ENCODE results near the gene C15orf39.

C15orf39 gene

GRCh38 chr15:75154461-75155062 is 47.1 kb upstream of the C15orf39 start:
- no peaks in the 10 kb centered on the region for H3K9me3 ChIP-seq (ENCODE audit: control insufficient read depth, insufficient read depth, low read depth, low read length)
- ChIA-PET POLR2A (no interaction called here), CTCF (interaction anchor here (0.7 kb wide), 1 partner anchor 41 kb away, joined by 3 read pairs; no protein-coding TSS in a partner anchor)
- TF ChIP-seq KLF9 (tag by site-specific recombination; IDR thresholded peaks at IDR 0.05; ENCODE audit: low read depth) (no peak), ZNF621 (tag by site-specific recombination; IDR thresholded peaks at IDR 0.05) (no peak), ZNF610 (tag by site-specific recombination; IDR thresholded peaks at IDR 0.05; ENCODE audit: borderline replicate concordance) (no peak), ZNF692 (tag by site-specific recombination; IDR thresholded peaks at IDR 0.05) (peak; percentile 55; the same call in 1 of the 2 replicates)
- no peaks in the 10 kb centered on the region for H3K36me3 ChIP-seq (ENCODE audit: control insufficient read depth in 2 of 2, insufficient read depth in 1 of 2, low read length in 2 of 2)
- H3K4me3 ChIP-seq (ENCODE audit: low read depth, low read length), result no peak overlapping the region
- H3K27ac ChIP-seq (ENCODE audit: extremely low read depth, low read depth, low read length), result no peak overlapping the region
- H3K4me1 ChIP-seq (ENCODE audit: control insufficient read depth, insufficient read depth, low read length), result 0 out of 2 replicates have a peak, but pooled peaks cover 3% of the 10 kb centered on the region

DNA sequence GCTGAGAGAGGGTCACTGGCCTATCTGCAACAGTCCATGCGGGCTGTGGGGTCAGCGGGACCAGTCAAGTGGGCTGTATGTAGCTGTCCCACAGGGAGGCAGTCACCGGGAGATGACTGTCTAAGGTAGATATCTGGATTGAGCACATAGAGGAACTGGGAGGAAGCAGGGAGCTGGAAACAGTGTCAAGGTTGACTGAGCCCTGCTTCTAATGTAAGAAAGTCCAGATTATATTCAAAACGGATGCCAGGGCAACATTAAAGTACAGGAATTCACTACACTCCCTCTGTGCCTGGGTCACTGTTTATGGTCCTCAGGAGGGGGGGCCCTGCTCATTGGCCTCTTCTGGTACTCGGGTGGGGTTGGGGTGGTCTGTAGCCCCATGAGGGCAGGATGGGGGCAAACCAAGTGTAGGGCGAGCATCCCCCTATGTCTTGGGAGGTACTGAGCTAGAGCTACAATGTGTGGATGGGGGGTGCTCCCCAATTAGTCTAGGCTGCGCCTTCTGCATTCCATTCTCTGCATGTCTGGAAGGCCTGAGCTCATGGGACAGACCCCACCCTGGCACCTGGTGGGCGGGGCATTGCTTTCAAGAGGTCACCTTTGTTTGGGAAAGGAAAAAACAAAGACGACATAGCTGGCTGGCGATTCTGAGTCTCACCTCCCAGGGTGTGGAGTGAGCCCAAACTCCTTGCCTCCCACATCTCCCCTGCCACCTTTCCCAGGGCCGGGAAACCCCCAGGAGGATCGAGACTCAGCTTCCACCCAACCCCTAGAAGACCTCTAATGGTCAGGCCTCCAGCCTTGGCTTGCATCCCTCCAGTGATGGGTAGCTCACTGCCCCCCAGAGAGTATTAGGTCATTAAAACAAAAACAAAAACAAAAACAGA is 45.1 kb upstream of the C15orf39 start:
- H3K36me3 ChIP-seq (ENCODE audit: control insufficient read depth in 2 of 2, insufficient read depth in 1 of 2, low read length in 2 of 2), result no peaks in the 10 kb centered on the region
- POLR2A ChIA-PET, result interaction anchor here (1.0 kb wide), 1 partner anchor 43 kb away, joined by 3 read pairs; no protein-coding TSS in a partner anchor
- H3K9me3 ChIP-seq (ENCODE audit: control insufficient read depth, insufficient read depth, low read depth, low read length), result no peaks in the 10 kb centered on the region
- no peak overlapping the region for H3K4me3 ChIP-seq (ENCODE audit: low read depth, low read length)
- H3K27ac ChIP-seq (ENCODE audit: extremely low read depth, low read depth, low read length), result no peak overlapping the region
- CTCF ChIA-PET, result interaction anchor here (0.9 kb wide), 1 partner anchor 45 kb away, joined by 3 read pairs; the partner anchor contains the start of gene C15orf39
- TF ChIP-seq GLIS1 (tag by site-specific recombination; IDR thresholded peaks at IDR 0.05), result peak; percentile 98
- no peak for TF ChIP-seq ZNF473 (tag by site-specific recombination; IDR thresholded peaks at IDR 0.05)
- peak; percentile 81 for TF ChIP-seq ZNF664 (tag by site-specific recombination; IDR thresholded peaks at IDR 0.05)
- TF ChIP-seq GLIS2 (tag by site-specific recombination; IDR thresholded peaks at IDR 0.05), result peak; percentile 49; the same call in 1 of the 2 replicates
- 0 out of 2 replicates have a peak, but pooled peaks have one; percentile 11 for TF ChIP-seq KLF1 (tag by site-specific recombination; IDR thresholded peaks at IDR 0.05)
- H3K4me1 ChIP-seq (ENCODE audit: control insufficient read depth, insufficient read depth, low read length), result peaks cover 1% of the 10 kb centered on the region; the same call in 1 of the 2 replicates

GRCh38 chr15:75158402-75158801 is 43.3 kb upstream of the C15orf39 start:
- no peak for TF ChIP-seq OSR2 (tag by site-specific recombination; IDR thresholded peaks at IDR 0.05)
- POLR2A ChIA-PET, result no interaction called here

GRCh38 chr15:75159244-75159643 is 42.4 kb upstream of the C15orf39 start:
- POLR2A ChIA-PET, result no interaction called here
- no peaks in the 10 kb centered on the region for H3K36me3 ChIP-seq (ENCODE audit: control insufficient read depth in 2 of 2, insufficient read depth in 1 of 2, low read length in 2 of 2)
- CTCF ChIA-PET, result interaction anchor here (0.6 to 0.7 kb wide), 2 partner anchors 9 to 15 kb away, joined by 3 to 4 read pairs; no protein-coding TSS in a partner anchor

More at GRCh38 chr15:75158402-75158801, 43.3 kb upstream of the C15orf39 start:
- Histone ChIP-seq H3K9me3 (ENCODE audit: control insufficient read depth, insufficient read depth, low read depth, low read length) (no peaks in the 10 kb centered on the region), H3K4me3 (ENCODE audit: low read depth, low read length) (no peak overlapping the region), H3K27ac (ENCODE audit: extremely low read depth, low read depth, low read length) (no peak overlapping the region), H3K36me3 (ENCODE audit: control insufficient read depth in 2 of 2, insufficient read depth in 1 of 2, low read length in 2 of 2) (no peaks in the 10 kb centered on the region), H3K4me1 (ENCODE audit: control insufficient read depth, insufficient read depth, low read length) (peaks cover 2% of the 10 kb centered on the region; the same call in 1 of the 2 replicates)
- CTCF ChIA-PET, result no interaction called here

More at GRCh38 chr15:75159244-75159643, 42.4 kb upstream of the C15orf39 start:
- Histone ChIP-seq H3K4me3 (ENCODE audit: low read depth, low read length) (no peak overlapping the region), H3K9me3 (ENCODE audit: control insufficient read depth, insufficient read depth, low read depth, low read length) (no peaks in the 10 kb centered on the region), H3K4me1 (ENCODE audit: control insufficient read depth, insufficient read depth, low read length) (peaks cover 2% of the 10 kb centered on the region; the same call in 1 of the 2 replicates), H3K27ac (ENCODE audit: extremely low read depth, low read depth, low read length) (no peak overlapping the region)
- TF ChIP-seq ZNF571 (tag by site-specific recombination; IDR thresholded peaks at IDR 0.05) (no peak), ZNF221 (tag by site-specific recombination; IDR thresholded peaks at IDR 0.05; ENCODE audit: borderline replicate concordance) (no peak), ZBTB20 (tag by site-specific recombination; IDR thresholded peaks at IDR 0.05) (peak; percentile 65)

All from HEK293 (cell line).